DND-41 (cell line): ENCODE data around the gene XPO6.

Source experiments
- ATAC-seq: fragments of 200-7000 bp; cut with Tn5 transposase; 3 replicates; pipeline ENCODE4 v1.9.1; 2021; ENCODE audit warnings: low read depth; ENCODE audit not compliant: insufficient read depth
- DNase-seq: peaks from one replicate; pipeline ENCODE4 v3.0.0-alpha.2; 2020
- H2AFZ ChIP-seq: 2 replicates; pipeline ENCODE4 v1.6.0; 2012; ENCODE audit warnings: low read depth, low read length
- H3K27ac ChIP-seq: 2 replicates; pipeline ENCODE4 v1.5.1; 2012; ENCODE audit warnings: low read length, inconsistent platforms
- H3K27me3 ChIP-seq: fragments of 200-600 bp; sonication (generic); 2 replicates; pipeline ENCODE4 v1.6.0; 2012; ENCODE audit warnings: low read length, mild to moderate bottlenecking, inconsistent platforms; ENCODE audit not compliant: insufficient read depth, poor library complexity
- H3K36me3 ChIP-seq: 2 replicates; pipeline ENCODE4 v1.5.1; 2012; ENCODE audit warnings: low read length, inconsistent platforms; ENCODE audit not compliant: insufficient read depth
- H3K4me1 ChIP-seq: 2 replicates; pipeline ENCODE4 v1.5.1; 2012; ENCODE audit warnings: mild to moderate bottlenecking, low read length; ENCODE audit not compliant: insufficient read depth
- H3K4me2 ChIP-seq: 2 replicates; pipeline ENCODE4 v1.6.0; 2012; ENCODE audit warnings: mild to moderate bottlenecking, moderate library complexity, low read length, inconsistent platforms; ENCODE audit not compliant: insufficient read depth
- H3K4me3 ChIP-seq, 2 experiments: fragments of 200-600 bp in 1 of 2; shearing (Covaris generic) in 1 of 2; 2 replicates each; pipeline ENCODE4 v1.5.1; 2012 to 2016; ENCODE audit warnings: inconsistent platforms in 2 of 2, low read length in 2 of 2, mild to moderate bottlenecking in 2 of 2, low read depth in 1 of 2, moderate library complexity in 1 of 2
- H3K79me2 ChIP-seq: 2 replicates; pipeline ENCODE4 v1.6.0; 2012; ENCODE audit warnings: low read length, inconsistent platforms; ENCODE audit not compliant: insufficient read depth
- H3K9ac ChIP-seq: 2 replicates; pipeline ENCODE4 v1.6.0; 2012; ENCODE audit warnings: low read depth, mild to moderate bottlenecking, inconsistent platforms, low read length, moderate library complexity
- H3K9me3 ChIP-seq: 2 replicates; pipeline ENCODE4 v1.5.1; 2012; ENCODE audit warnings: low read length, moderate library complexity, mild to moderate bottlenecking, inconsistent platforms; ENCODE audit not compliant: insufficient read depth, severe bottlenecking
- H4K20me1 ChIP-seq: 2 replicates; pipeline ENCODE4 v1.6.0; 2012; ENCODE audit warnings: low read length; ENCODE audit not compliant: insufficient read depth
- EZH2 ChIP-seq: IDR thresholded peaks from 3 replicates; pipeline ENCODE4 v1.6.1; 2012; ENCODE audit warnings: borderline replicate concordance, low read depth, mild to moderate bottlenecking, moderate library complexity, low read length, inconsistent platforms; ENCODE audit not compliant: severe bottlenecking
- TF ChIP-seq, protein P1 (sequence below): IDR thresholded peaks from 2 replicates; pipeline ENCODE4 v1.5.1; 2012; ENCODE audit warnings: borderline replicate concordance, low read length, moderate library complexity, mild to moderate bottlenecking; ENCODE audit not compliant: poor library complexity, severe bottlenecking; ENCODE audit errors: extremely low read depth

XPO6 gene

DNA sequence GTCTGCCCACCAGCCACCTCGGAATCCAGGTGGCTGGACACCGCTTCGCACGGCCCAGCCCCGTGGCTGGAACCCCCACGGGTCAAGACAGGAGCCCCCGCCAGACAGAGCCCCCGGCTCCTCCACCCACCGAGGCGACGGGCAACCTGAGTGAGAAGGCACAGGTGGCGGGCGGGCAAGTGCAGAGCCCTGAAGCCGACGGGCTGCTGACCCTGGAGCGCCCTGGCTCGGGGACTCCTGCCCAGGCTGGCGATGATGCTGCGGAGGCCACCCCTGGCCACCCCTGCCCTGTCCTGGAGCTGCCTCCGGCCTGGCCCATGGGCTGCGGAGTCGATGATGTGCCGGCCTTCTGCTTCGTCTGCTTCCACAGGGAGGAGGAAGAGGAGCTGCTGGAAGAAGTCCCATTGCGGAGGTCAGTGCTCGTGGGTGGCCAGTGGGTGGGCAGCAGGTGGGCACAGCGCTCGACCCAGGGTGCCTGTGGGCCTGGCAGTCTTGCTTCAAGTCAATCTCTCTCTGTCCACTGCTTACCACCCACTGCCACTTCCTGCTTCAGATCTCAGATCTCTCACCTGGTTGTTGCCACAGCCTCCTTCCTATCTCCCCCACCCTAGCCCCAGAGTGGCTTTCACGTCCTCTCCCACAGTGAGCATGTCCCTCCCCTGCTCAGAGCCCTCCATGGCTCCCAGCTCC, 47.5 kb upstream of the XPO6 start:
- no peaks in the 10 kb centered on the region for H3K36me3 ChIP-seq
- H3K4me1 ChIP-seq, result no peaks in the 10 kb centered on the region
- peaks cover 4% of the 10 kb centered on the region for H3K27me3 ChIP-seq
- DNase-seq (no peak), ATAC-seq (no peak)
- no peaks in the 10 kb centered on the region for H3K9me3 ChIP-seq
- no peak overlapping the region for H3K27ac ChIP-seq
- no peaks in the 10 kb centered on the region; the same call in 1 of the 2 replicates for H4K20me1 ChIP-seq
- no peak overlapping the region for H2AFZ ChIP-seq
- H3K9ac ChIP-seq, result no peak overlapping the region
- no peaks in the 10 kb centered on the region for H3K79me2 ChIP-seq
- H3K4me2 ChIP-seq, result no peak overlapping the region
- TF ChIP-seq, protein P1, sequence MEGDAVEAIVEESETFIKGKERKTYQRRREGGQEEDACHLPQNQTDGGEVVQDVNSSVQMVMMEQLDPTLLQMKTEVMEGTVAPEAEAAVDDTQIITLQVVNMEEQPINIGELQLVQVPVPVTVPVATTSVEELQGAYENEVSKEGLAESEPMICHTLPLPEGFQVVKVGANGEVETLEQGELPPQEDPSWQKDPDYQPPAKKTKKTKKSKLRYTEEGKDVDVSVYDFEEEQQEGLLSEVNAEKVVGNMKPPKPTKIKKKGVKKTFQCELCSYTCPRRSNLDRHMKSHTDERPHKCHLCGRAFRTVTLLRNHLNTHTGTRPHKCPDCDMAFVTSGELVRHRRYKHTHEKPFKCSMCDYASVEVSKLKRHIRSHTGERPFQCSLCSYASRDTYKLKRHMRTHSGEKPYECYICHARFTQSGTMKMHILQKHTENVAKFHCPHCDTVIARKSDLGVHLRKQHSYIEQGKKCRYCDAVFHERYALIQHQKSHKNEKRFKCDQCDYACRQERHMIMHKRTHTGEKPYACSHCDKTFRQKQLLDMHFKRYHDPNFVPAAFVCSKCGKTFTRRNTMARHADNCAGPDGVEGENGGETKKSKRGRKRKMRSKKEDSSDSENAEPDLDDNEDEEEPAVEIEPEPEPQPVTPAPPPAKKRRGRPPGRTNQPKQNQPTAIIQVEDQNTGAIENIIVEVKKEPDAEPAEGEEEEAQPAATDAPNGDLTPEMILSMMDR, result no peak
- no peak for TF ChIP-seq EZH2
- H3K4me3 ChIP-seq, result no peak overlapping the region

DNA sequence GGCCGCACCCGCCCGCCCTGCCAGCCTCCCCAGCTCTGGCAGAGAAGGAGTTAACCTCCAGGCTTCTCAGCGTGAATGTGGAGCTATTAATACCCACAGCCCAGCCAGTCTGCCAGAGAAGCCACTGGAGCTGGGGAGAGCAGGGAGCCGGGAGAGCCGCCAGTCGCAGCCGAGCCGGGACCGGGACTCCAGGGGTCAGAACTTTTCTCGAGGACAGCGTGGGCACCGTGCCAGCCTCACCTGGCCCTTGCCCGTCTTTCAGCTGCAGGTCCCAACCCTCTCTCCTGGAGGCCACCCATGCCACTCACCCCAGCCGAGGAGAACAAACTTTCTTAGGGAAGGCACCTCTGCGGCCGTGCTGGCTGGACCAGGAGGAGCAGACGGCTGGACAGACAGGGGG, 46.8 kb upstream of the XPO6 start:
- ATAC-seq (no peak), DNase-seq (no peak)
- H3K27me3 ChIP-seq, result peaks cover 4% of the 10 kb centered on the region
- no peaks in the 10 kb centered on the region; the same call in 1 of the 2 replicates for H4K20me1 ChIP-seq
- no peak overlapping the region for H3K4me3 ChIP-seq
- H2AFZ ChIP-seq, result no peak overlapping the region
- no peaks in the 10 kb centered on the region for H3K9me3 ChIP-seq
- no peaks in the 10 kb centered on the region for H3K79me2 ChIP-seq
- TF ChIP-seq EZH2, result no peak
- TF ChIP-seq, protein P1, result no peak
- no peak overlapping the region for H3K27ac ChIP-seq
- H3K4me1 ChIP-seq, result no peaks in the 10 kb centered on the region
- H3K4me2 ChIP-seq, result no peak overlapping the region
- H3K36me3 ChIP-seq, result no peaks in the 10 kb centered on the region
- H3K9ac ChIP-seq, result no peak overlapping the region

DNA sequence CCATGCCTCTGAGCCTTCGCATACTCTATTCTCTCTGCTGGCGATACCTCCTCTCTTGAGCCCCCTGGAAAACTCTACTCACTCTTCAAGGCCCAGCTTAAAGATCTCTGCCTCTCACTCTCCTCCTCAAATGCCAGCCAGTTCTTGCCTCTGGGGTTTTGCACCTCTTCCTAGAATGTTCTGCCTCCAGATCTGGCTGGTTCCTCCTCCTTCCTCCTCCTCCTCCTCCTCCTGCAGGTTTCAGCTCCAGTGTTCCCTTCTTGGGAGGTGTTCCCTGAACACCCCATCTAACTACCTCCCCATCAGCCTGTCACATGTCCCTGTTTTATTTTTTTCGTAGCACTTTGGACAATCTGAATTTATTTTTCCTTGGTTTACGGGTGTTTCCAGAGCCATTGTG, 45.5 kb upstream of the XPO6 start:
- ATAC-seq, result no peak
- Histone ChIP-seq H3K36me3 (no peaks in the 10 kb centered on the region), H3K4me1 (no peaks in the 10 kb centered on the region)

DNA sequence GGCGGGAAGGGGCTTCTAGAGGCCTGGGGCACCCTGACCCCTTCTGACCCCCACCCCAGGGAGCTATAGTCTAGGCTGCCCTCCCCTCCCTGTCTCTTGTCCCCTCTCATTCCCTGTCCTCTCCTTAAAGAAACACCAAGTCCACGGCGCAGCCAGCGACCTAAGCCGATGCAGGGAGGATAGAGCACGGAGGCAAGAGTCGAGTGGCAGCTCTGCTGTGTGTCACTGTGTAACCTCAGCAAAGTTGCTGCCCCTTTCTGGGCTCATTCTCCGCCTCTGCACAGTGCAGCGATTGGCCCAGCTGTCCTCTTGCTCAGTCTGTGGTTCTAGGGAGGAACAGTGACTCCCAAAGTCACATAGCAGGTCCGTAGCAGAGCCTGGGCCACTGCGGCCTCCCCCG, 44.1 kb upstream of the XPO6 start:
- no peak overlapping the region for H3K4me3 ChIP-seq
- H3K9ac ChIP-seq, result no peak overlapping the region
- no peak overlapping the region for H3K4me2 ChIP-seq
- no peak overlapping the region for H2AFZ ChIP-seq
- no peaks in the 10 kb centered on the region for H3K27me3 ChIP-seq
- no peaks in the 10 kb centered on the region for H3K79me2 ChIP-seq
- DNase-seq (no peak), ATAC-seq (no peak)
- H3K36me3 ChIP-seq, result no peaks in the 10 kb centered on the region
- TF ChIP-seq, protein P1, result no peak
- no peak for TF ChIP-seq EZH2
- H3K27ac ChIP-seq, result no peak overlapping the region
- H3K4me1 ChIP-seq, result no peaks in the 10 kb centered on the region
- no peaks in the 10 kb centered on the region for H3K9me3 ChIP-seq
- no peaks in the 10 kb centered on the region; the same call in 1 of the 2 replicates for H4K20me1 ChIP-seq

More for the DNA sequence above, 45.5 kb upstream of the XPO6 start:
- Histone ChIP-seq H3K79me2 (no peaks in the 10 kb centered on the region), H2AFZ (no peak overlapping the region), H3K27ac (no peak overlapping the region), H3K4me2 (no peak overlapping the region), H3K9ac (no peak overlapping the region), H3K9me3 (no peaks in the 10 kb centered on the region), H4K20me1 (no peaks in the 10 kb centered on the region; the same call in 1 of the 2 replicates), H3K27me3 (peaks cover 4% of the 10 kb centered on the region), H3K4me3 (no peak overlapping the region)
- no peak for TF ChIP-seq EZH2
- DNase-seq, result no peak
